NCI-H526 treated with DMSO at 0.1 percent for 48 hours (cell line): ENCODE measurements around the gene PRCP.
A peak's percentile ranks its signal among the peaks of the same experiment; 100 is the strongest.

Experiments
- DNase-seq: peaks from one replicate; lab custom pipeline; 2025; lab: John Stamatoyannopoulos, UW

PRCP gene

DNA sequence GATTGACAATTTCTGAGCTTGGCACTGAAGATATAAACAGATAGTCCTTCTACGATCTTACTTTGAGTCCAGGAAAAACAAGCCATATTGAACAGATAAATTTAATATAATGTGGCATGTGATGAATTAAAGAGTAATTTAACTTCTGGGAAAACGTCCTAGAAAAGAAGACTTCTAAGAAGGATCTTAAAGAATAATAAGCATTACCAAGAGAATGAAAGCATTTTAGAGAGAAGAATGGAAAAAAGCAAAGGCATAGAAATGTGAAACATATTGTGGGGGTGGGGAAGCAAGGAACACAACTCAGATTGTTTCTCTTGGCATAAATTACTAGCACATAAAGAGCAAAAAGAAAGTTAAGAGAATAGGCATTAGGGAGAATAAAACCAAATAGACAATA, 6.7 kb upstream of the PRCP start:
- DNase-seq = no peak

DNA sequence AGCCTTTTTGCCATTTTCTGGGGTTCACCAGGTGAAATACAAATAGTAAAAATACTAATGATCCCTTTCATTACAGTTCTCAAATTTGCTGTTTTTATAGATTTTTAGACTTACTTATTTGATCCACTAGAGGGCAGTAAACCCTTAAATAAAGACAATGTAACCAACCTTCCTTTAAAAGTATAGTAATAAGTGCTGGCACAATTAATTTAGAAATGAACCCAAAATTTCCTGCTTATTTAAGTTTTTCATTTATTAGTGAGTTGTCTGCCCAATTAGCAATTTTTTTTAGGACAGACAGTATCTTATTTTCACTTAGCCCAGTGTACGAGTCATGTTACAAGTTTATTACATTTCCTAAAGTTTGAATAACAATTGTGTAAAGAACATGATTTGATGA, 6.0 kb upstream of the PRCP start:
- DNase-seq = peak; percentile 38

DNA sequence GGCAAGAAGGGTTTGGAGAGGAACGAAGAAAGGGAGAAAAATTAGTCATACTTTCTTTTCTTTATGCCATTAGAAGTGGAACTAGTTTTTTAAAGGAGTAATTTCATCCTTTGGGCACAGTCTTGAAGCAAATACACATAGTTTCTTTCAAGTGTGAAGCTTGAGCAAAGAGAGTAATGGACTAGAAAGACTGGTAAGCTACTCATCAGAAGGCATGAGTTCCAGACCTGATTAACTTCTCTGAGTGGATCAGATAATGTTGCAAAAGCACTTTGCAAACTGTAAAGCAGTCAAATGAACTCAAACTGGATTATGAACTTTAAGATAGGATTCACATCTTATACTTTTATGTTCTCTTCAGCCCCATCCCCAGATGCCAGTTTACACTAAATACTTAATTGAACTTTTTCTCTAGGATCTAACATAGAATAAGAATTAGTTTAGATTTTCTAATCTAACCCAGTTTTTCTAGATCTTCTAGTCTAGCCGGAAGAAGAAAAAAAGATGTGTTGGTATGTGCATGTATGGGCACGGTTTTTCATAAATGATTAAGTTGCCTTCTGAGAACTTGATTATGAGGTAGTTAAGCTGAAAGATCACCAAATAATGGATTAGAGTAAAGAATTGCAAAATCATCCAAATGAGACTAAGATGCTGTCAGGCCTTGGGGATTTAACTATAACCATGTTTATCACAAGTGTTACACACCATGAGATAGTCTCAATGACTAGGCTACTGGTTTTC, 3.8 kb upstream of the PRCP start:
- DNase-seq = no peak

DNA sequence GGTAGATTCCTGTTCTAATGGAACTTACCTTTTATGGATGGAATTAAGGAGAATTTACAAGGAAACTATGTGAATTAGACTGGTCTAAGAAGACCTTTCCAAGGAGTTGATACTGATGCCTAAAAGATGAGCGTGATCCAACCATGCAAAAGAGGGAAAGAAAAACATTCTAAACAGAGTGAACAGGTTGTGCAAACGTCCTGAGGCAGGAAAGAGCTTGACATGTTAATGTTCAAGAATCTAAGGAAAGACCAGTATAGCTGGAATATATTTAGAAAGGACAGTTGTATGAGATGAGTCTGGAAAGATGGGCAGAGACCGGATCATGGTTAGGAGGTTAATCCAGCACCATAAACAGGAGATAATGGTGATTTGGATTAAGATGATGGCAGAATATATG, 2.6 kb upstream of the PRCP start:
- no peak for DNase-seq

DNA sequence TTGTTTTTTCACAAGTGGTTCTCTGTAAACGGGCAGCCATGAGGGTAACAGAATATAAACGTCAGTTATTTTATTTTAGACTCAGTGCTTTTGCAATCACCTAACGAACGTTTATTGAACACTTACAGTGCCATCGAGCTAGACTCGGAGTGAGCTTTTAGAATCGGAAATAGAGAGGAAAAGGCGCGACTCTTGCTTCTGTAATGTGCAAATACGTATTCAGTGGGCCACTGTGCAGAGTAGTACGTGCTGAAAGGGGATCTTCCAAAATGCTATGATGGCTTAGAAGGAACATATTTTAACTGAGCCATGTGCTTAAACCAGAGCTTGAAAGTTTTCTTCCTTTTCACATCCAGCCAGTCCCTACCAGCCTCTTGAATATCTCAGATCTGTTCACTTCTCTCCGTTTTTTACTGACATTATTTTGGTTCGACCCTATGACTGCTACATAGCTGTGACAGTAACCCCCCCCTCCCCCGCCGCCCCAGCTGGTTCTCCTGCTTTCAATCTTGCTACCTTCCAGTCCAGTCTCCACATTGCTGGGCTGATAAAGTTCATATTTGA, 1.8 kb upstream of the PRCP start:
- no peak for DNase-seq

DNA sequence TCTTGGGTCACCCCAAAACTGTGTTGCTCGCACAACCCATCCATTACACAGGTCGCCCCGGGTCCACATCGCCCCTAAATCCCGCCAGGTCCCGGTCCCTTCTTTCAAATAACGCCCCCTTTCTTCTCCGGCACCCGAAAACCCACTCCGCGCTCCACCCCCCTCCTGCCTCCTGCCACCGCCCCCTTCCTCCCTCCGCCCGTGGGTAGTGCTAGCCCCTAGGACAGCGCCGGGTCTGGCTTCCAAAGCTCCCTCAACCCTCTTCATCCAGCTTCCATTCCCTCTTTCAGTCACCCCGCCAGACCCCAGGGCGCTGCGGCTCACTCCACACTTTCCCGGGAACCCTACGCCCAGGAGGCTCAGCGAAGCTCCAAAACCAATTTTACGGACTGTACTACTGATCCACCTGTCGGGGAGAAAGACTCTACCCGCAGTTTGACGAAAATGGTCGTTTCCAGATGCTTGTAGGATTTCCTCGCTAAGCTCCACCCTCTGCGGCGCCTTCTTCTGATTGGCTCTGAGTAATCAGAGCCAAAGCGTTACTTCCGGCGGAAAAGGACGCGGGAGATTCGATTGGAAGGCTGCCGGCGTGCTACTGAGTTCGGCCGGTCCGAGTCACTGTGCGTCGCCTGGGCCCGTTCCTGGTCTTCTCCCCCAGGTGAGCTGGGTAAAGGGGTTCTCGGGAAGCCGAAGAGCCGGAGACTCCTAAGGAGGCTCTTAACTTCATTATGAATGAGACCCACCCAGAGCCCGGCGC, 1.1 kb upstream of the PRCP start, which contains the start of gene DDIAS:
Gene DDIAS, plus strand, starts transcription at position 572 of the 757 bp plus-strand sequence. CDS start 13,003 bp downstream, outside the sequence.
- DNase-seq = peak; percentile 99

DNA sequence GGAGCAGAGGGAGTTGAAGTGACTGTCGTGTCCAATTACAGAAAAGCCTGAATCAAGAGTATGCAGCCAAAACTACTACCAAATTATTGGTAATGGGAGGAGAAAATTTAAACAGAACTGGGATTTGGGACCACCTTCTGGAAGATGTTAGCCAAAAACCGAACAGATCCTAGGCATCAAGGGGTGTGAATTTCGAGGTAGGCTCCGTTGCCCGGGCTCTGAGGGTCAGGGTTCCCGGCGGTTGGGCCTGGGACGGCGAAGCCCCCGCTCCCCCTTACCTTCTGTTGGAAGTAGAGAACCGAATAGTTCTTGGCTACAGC, 313 bp downstream of the PRCP start:
- DNase-seq = peak; percentile 59

DNA sequence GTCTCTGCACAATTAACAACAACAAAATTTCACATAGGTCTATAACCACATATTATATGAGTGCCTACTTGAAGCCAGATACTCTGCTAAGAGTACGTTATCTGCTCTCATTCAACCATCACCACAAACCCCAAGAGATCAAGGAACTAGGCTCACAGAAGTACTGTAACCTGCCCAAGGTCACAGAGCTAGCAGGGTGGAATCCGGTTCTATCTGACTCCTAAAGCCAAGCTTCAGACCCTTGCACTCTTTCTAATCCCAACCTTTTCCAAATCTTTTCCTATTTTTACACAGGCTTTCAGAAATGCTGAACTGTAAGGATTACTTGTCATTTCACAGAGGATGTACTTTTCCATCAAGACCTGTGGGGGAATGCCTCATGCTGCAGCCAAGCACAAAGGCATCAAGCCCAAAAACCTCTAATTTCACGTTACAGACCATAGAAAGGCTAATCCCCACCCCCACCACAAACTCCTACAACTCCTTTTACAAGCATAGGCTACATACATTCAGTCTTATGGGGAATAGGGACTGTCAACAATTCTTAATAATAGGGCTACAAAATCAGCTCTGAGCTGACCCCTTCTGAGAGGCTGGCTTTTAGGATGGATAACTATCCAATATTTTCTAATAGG, 927 bp downstream of the PRCP start:
- DNase-seq = no peak

DNA sequence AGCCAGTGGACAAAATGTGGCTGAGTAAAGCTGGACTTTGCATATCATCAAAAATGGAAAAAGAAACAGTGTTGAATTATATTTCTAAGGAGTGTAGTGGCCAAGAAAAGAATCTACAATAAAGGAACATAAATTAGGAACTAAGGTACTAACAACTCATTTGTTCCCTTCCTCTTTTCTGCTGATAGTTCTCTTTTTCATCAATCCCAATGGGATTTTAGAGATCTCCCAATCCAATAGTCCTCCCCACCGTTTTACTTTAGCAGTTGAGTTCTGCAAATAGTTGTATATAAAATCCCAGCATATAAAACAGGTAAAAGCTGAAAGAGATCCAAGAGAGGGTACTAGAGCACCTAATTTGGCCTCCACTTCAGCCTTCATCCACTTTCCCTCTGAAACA, 2.0 kb downstream of the PRCP start:
- DNase-seq = no peak

DNA sequence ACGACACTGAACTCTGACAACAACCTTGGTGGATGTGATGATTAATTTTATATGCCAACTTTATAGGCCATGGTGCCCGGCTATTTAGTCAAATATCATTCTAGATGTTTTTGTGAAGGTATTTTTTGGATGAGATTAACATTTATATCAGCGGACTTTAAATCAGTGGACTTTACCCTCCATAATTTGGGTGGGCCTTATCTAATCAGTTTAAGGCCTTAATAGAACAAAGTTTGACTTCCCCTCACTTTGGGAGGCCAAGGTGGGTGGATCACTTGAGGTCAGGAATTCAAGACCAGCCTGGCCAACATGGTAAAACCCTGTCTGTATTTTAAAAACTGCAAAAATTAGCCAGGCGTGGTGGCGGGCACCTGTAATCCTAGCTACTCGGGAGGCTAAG, 4.0 kb downstream of the PRCP start:
- no peak for DNase-seq

DNA sequence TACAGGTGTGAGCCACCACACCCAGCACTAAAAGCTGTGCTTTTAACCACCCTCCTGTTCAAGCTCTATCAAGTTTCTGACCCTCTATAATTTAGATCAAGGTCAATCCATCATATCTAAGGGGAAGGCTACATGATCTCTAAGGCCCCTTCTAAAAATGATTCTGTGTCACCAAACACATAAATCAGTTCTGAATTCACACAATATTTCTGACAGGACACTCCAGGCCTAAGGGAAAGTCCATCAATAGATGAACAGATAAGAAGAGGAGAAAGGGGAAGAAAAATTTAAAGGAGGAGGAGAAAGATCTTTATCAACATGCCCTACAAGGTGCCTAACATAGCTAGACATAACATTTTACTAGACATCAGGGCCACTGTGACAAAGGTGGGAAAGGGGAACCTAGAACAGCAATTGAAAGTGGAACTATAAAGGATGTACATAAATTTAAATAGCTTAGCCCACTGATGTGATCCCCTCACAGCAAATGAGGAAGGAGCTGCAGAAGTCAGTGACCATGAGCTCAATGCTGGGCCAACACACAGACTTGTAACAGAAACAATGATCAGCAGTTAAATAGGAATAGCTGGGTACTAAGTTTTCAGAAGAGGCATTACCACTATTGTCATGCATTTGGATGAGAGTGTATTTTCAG, 4.7 kb downstream of the PRCP start:
- no peak for DNase-seq

DNA sequence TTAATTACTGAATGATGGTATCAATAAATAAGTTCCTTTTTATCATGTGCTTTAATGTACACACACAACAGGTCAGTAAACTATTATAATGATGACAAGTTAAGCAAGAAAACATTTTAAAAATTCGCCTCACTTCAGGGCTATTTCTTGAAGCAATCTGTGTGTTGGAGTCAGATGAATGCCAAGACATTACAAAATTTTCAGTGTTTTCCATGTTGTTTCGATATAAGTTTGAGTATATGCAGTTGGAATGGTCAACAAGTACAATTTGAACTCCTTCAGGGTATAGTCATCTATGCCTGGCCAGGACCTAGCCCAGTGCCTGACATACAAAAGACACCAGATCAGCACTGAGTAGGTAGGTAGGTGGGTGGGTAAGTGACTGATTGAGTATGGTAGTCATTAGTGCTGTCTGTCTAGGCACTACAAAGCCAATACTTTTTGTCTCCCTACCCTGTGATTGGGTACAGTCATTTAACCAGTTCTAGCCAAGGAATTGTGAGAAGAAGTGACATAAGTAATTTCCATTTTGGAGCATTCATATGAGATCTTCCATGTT, 7.5 kb downstream of the PRCP start:
- DNase-seq = no peak

DNA sequence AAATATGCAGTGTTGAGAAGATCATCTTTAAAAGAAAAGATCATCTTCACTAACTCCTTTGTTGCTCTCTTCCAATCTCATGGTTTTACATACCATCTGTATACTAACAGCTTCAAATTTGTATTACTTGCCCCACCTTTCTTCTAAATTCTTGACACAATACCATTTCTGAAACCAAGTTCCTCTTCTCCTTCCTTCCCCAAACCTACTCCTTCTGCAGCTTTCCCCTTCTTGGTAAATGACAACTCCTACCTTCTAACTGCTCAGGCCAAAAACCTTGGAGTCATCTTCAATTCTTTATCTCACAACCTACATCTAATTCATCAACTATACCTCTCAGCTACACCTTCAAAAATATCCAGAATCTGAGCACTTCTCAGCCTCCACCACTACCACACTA, 9.3 kb downstream of the PRCP start:
- DNase-seq = no peak

DNA sequence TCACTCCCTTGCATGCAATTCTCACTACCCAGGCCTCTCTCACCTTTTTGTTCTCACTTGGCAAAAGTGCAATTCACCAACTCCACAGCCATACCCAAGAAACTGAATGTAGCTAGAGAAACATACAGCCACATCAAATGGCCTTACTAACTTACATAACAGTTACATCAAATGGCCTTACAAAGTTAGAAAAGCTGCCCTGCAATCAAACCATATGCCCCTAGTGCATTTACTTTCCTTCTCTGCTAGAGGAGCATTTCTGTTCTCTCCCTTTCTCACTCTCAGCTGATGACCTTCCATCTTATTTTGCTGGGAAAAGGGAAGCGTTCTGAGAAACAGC, 10.3 kb downstream of the PRCP start:
- no peak for DNase-seq

DNA sequence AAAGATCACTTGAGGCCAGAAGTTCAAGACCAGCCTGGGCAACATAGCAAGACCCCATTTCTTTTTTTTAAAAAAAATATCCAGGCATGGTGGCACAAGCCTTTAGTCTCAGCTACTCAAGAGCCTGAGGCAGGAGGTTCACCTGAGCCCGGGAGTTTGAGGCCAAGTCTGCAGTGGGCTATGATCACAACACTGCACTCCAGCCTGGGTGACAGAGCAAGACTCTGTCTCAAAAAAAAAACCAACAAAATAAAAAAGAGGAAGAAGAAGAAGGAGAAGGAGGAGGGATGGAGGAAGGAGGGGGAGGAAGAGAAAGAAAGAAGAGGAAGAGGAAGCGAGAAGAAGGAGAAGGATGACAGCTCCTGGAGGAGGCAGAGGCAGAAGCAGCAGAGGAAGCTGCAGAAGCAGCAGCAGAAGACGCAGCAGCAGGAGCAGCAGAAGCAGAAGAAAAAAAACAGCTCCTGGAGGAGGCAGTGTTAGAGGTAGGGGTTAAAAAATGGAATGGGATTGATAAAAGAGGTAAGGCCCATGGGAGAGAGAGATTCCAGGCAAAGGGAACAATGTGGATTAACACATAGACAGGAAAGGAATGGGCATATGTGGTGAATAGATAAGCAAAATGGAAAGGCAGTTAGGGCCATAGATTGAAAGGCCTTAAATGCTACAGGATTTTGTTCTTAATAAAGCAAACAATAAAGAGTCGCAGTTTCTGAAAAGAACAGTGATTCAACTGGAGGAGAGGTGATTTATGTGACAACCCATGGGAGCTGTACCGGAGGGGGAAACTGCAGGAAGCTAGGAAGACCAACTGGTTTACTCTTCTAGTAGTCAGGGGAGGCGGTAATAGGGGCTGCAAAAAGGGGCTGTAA, 10.9 kb downstream of the PRCP start:
- DNase-seq = no peak

DNA sequence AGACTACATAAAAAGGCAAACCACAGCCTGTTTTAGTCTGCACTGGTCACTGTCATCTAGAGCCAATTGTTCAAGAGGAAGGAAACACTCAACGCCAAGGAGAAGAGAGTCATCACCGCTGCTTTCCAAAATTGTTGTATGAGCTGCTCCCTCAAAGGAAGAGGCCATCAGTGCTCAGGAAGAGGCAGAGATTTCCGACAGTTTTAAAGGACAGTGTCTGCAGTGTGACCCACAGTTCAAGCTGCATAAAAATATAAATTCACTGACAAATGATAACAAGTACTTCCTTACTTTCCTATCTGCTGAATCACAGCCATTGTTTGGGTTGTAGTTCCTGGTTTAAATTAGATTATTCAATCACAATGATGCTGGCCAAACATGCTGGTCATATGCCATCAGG, 16.4 kb downstream of the PRCP start:
- DNase-seq = no peak

DNA sequence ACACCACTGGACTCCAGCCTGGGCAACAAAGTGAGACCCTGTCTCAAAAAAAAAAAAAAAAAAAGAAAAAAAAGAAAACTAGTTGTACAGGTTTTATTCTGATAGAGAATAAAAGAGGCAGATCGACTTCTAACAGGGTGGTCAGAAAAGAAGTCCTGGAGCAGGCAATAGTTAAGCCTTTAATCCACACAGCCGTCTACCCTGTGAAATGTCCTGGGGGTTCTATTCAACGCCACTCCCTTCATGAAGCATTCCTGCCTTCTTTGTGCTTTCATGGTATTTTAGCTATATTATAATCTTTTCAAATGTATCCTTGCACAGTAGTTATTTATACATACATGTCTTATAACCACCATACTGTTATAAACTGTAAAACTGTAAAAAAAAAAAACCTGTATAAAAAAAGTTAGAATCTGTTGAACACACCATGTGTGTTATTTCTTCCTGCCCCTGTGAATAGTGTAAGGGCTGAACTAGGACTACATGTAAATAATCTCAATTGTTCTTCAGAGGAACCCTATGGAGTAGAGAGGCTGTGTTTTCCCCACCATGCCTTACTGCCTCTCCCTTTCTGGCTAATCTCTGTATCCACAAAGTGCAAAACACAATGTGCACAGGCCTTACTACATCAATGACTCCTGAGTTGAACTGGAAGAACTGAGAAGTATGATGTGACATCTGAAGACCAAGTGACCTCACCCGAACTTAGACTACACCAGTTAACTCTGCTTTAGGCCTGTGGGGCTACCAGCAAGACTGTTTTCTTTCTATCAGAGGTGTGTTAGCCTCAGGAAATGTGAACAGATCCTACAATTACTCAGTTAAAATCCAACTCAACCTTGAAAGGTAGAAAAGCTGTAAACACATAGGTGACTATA, 25.3 kb downstream of the PRCP start:
- no peak for DNase-seq

DNA sequence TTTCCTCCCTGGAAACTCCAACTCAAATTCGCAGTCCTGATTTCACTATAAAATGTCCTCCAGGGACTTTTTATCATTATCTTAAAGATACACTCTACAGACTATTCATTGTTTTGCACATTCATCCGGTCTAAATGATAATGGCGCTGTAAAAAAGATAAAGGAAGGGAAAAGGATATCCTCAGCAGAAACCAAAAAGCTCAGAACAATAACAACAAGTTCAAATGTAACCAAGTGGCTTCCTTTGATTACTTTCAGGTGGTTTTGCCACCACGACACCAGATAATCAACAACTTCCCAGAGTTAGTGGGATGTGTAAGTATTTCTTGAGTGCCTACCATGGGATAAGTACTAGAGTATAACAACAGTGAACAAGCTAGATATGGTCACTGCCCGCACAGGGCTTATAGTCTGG, 26.3 kb downstream of the PRCP start:
- no peak for DNase-seq

DNA sequence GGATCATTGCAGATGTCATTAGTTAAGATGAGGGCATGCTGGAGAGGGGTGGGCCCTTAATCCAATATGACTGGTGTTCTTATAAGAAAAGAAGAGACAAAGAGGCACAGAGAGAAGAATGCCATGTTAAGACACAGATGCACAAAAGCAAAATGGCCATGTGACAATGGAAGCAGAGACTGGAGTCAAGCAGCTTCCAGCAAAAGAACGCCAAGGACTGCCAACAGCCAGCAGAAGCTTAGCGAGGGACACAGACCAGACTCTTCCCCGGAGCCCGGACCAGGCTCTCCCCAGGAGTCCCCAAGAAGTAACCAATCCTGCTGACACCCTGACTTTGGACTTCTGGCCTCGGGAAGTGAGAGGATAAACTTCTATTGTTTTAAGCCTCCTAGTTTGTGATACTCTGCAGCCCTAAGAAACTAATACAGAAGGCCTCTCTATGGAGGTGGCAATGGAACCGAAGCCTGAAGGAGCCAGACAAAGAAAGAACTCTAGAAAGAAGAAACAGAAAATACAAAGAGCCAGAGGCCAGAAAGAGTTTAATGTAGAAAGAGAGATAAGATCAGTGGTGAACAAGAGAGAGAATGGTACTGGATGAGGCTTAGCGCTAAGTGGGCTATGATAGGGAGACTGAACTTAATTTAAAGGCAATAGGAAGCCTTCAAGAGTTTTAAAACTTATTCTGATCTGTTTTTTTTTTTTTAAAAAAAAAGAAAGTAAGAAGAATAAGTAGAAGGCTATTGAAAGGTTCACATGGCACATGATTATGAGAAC, 27.7 kb downstream of the PRCP start:
- no peak for DNase-seq
